ENCODE measurements around the gene CNOT6.
"Not testable (repeated sequence)": the region's sequence is repeated elsewhere in the genome, so short reads cannot be mapped to it uniquely, and the experiment has no call there.

The CNOT6 gene

DNA sequence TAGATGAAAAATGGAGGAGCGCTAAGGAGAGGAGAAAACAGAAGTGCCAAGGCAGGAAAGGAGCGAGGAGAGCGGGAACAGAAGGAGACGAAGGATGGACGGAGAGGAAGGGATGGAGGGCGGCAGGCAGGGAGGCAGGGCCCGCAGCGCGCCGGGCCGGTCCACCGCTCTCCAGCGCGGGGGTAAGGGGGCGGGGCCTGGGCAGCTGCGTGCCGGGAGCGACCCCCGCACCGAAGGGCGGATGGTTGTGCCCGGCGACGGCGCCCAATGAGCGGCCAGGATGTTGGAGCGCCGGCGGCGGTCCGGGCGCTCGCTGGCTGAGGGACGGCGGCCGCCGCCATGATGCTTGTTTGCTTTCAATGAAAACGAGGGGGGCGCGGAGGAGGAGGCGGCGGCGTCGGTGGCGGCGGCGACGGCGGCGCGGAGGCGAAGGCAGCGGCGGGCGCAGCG, at the start of gene CNOT6:
Gene CNOT6 (plus strand): TSS at position 320 of the 450 bp plus-strand sequence. CDS start 34,898 bp downstream, outside the sequence.
- DNase-seq (ENCODE audit: low spot score): peak; percentile 98

DNA sequence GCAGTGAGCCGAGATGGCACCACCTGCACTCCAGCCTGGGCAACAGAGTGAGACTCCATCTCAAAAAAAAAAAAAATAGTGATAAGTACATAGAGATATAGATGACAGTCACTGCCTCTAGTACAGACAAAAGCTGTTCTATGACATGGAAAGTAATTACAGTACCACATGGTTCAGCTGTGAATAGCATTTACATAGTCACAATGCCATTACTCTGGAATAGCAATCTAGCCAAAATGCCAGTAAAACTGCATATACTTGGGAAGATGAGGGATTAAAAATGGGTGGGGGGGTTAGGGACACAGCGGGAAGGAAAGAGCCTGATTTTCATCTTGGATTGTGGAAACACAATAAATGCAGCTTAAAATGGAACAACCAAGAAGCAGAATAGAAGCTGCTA, 39.4 kb upstream of the CNOT6 start:
- no peak for DNase-seq (ENCODE audit: low spot score)

DNA sequence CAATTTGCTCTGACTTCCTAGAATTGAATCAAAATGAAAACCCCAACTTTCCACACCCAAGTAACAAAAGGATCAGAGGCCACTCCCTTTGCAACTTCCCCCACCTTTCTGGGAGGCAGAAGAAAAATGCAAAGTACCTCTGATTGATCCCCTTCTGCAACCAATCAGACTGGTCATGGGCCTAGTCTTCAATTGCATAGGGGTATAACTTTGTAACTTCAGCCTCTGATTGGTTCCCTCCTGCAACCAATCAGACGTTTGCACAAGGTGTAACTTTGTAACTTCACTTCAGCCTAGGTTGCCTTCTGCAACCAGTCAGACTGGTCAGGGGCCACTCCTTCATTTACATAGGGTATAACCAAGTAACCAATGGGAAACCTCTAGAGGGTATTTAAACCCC, 38.3 kb upstream of the CNOT6 start:
- no peak for DNase-seq (ENCODE audit: low spot score)

DNA sequence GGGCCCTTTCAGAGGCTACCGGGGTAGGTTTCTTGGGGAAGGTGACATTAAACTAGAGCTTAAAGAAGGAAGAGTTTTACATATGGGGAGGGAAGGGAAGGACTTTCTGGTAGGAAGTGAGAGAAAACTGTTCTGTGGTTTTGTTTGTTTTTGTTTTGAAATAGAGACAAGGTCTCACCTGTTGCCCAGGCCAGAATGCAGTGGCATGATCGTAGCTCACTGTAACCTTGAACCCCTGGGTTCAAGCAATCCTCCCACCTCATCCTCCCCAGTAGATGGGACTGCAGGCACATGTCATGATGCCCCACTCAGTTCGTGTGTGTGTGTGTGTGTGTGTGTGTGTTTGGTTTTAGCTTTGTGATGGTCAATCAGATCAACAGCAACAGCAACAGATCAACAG, 37.4 kb upstream of the CNOT6 start:
- no peak for DNase-seq (ENCODE audit: low spot score)

DNA sequence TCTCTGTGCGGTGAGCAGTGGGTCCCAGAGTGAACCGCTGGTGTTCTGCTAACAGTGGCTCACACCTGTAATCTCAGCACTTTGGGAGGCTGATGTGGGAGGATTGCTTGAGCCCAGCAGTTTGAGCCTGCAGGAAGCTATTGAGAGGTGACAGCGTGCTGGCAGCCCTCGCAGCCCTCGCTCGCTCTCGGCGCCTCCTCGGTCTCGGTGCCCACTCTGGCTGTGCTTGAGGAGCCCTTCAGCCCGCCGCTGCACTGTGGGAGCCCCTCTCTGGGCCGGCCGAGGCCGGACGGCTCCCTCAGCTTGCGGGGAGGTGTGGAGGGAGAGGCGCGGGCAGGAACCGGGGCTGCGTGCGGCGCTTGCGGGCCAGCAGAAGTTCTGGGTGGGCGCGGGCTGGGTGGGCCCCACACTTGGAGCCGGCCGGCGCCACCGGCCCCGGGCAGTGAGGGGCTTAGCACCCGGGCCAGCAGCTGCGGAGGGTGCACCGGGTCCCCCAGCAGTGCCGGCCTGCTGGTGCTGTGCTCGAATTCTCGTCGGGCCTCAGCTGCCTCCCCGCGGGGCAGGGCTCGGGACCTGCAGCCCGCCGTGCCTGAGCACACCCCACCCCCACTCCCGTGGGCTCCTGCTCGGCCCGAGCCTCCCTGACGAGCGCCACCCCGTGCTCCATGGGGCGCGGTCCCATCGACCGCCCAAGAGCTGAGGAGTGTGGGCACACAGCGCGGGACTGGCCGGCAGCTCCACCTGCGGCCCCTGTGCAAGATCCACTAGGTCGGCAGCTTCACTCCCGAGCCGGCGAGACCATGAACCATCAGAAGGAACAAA, 35.1 kb upstream of the CNOT6 start:
- not testable (repeated sequence) for DNase-seq (ENCODE audit: low spot score)

DNA sequence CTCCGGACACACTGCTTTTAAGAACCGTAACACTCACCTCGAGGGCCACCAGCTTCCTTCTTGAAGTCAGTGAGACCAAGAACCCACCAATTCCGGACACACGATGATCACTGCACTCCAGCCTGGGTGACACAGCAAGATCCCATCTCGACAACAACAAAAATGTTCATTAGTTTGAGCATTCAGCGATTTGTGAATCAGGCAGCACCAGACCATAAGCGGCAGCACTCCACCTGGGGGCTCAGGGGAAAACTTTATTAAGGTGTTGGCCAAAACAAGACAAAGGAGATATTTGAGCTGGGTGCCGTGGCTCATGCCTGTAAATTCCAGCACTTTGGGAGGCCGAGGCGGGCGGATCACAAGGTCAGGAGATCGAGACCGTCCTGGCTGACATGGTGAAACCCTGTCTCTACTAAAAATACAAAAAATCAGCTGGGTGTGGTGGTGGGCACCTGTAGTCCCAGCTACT, 34.5 kb upstream of the CNOT6 start:
- not testable (repeated sequence) for DNase-seq (ENCODE audit: low spot score)

DNA sequence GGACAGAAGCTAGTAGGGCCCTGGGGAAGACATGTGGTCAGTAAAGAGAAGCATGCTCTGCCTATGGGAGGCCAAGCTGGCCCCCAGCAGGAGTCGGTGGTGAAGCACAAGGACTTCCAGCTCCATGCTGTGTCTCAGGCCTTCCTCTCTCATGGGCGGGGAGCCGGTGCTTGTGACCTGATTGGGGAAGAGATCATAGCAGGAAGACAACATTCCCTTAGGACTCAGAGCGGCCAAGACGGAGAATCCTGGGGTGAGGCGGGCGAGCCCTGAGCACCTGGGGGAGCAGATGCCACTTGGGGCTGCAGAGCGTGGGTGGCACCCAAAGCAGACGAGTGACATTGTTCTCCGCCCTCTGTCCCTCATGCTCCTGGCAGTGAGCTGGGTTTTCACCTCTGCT, 33.3 kb upstream of the CNOT6 start:
- no peak for DNase-seq (ENCODE audit: low spot score)

DNA sequence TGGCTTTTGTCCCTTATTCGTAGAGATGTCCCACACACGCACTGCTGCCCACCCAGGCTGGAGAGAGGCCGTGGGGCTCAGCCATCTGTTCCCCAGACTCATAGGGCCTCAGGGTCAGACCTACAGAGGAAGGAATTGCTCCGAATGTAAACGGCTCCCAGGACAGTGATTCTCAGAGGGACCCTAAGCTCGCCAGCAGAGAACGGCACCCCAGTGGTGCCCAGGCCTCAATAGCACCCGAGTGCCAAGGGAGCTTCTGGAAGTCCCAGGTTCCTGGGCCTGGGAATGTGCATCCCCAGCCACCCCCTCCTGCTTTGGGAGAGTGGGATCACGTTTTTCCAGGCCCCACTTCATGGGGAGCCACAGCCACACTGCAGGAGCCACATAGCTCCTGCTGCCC, 32.9 kb upstream of the CNOT6 start:
- DNase-seq (ENCODE audit: low spot score): no peak

DNA sequence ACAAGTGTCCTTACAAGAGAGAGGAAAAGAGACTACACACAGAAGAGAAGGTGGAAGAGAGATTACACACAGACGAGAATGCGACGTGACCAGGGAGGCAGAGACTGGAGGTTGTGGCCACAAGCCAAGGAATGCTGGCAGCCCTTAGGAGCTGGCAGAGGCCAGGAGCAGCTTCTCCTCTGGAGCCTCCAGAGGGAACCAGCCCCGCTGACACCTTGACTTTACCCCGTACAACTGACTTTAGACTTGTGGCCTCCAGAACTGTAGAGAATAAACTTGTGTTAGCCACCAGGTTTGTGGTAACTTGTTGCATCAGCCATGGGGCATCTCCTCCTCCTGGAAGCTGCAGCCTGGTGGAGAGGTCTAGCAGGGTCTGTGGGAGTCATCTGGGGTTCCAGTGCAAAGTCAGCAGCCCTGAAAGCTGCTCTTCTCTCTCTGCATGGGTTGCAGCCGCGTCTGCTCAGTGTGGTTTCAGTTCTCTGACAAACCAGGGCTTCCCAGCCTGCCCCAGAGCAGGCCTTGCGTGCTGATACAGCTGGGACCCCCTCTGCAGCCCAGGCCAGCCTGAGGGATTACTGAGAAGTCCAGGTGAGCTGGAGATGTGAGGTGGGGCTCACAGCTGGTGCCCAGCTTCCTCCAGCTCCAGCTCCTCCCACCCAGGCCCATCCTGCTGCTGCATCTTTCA, 30.8 kb upstream of the CNOT6 start:
- no peak for DNase-seq (ENCODE audit: low spot score)

DNA sequence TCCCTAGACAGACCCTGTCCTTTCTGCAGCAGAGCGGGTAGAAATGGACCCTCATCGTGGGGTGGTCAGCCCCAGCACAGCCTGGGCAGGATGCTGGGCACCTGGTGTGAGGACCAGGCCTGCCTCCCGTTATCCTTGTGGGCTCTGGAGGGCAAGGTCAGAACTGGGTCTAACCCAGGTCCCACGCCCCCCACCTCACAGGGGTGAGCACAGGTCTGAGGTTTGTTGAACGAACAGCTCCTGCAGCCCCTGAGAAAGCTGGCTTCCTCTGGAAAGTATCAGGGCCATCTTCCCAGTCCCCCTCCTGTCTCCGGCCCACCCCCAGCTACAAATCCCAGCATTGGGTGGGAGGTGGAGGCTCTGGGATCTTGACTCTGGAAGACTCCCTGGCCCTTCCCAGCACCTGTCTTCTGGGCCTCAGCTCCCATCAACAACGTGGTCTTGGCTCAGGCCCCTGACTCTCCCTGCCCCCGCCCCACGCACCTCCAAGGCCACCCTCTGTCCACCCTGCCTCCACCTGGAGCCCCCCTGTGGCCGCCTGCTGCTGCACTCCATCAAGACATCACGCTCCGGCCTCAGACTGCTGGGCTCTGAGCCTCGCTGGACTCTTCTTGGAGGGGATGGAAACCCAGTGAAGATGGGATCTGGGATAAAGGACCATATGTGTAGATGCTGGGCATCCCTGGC, 30.1 kb upstream of the CNOT6 start:
- DNase-seq (ENCODE audit: low spot score): no peak

DNA sequence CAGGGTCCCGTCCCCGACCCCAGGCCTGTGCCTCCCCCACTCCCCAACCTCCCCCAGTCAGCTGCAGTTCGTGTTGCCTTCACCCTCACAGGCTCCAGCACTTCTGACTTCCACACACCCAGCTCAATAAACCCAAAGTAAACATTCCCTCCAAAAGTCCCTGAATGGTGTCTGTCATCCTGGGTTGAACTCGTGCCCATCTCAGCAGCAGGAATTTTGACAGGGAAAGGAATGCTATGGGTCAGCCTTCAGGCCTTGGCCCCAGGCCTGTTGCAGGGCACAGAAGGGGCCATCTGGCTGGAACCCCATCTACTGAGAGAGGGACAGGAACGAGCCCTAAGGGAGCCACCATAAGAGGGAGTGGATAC, 29.6 kb upstream of the CNOT6 start:
- DNase-seq (ENCODE audit: low spot score): no peak

DNA sequence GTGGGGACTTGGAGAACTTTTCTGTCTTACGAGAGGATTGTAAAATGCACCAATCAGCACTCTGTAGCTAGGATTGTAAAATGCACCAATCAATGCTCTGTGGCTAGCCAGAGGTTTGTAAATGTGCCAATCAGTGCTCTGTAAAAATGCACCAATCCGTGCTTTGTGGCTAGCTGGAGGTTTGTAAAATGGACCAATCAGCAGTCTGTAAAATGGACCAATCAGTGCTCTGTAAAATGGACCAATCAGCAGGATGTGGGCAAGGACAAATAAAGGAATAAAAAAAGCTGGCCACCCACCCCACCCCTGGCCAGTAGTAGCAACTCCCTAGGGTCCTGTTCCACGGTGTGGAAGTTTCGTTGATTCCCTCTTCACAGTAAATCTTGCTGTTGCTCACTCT, 29.1 kb upstream of the CNOT6 start:
- not testable (repeated sequence) for DNase-seq (ENCODE audit: low spot score)

DNA sequence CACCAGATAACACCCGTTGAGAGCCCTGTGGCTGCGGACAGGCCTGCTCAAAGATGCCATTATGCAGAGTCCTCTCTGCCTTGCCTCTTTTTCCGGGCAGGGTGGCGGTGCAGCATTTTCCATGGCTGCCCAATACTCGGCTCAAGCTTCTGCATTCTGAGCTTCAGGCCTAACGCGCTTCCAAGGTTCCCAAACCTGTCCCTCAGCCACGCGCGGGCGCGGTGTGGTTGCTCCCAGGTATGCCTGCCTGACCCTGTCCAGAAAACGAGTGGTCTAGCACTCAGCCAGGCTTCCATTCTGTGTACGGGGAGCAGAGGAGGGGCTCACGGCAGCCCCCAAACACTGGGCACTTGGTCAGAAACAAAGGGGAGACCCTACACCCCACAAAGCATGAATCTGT, 27.9 kb upstream of the CNOT6 start:
- DNase-seq (ENCODE audit: low spot score): no peak

DNA sequence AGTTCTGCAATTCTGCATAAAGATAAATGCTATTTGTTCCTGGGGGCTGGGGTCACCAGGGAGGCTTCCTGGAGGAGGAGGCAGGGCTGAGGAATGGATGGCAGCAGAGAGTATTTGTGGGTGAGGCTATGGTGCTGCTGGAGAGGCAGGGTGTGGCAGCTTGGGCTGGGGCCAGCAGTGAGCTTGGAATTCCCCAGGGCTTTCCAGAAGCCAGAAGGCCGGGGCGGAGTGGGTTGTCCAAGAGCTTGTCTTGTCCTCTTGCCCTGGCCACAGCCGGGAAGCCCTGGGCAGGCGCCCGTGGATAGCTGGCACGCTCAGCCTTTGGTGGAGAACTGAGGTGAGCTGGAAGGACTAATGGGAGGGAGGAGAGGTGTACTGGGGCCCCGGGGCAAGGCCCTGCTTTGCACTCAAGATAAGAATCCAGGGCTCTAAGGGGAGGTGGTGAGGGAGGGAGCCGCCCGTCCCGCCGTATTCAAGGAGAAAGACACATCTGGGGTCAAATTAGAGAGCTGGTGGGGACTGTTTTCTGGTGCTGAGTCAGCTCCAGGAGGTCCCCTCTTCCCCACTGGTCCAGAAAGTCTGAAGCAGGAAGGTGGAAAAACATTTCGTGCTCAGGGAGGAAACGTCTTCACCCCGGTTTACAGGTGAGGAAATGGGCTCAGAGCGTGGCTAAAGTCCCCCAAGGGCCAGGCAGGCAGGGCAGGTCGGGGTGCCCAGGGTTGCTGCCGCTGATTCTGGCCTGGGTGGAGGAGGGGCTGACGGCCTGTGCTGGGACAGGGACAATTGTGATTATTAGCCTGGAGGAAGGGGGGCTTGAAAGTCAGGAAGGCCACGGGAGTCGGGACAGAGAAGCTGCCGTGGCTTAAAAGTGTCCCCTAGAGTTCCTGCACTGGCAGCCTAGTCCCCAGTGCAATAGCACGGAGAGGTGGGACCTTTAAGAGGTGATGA, 26.9 kb upstream of the CNOT6 start:
- DNase-seq (ENCODE audit: low spot score): peak; percentile 19

DNA sequence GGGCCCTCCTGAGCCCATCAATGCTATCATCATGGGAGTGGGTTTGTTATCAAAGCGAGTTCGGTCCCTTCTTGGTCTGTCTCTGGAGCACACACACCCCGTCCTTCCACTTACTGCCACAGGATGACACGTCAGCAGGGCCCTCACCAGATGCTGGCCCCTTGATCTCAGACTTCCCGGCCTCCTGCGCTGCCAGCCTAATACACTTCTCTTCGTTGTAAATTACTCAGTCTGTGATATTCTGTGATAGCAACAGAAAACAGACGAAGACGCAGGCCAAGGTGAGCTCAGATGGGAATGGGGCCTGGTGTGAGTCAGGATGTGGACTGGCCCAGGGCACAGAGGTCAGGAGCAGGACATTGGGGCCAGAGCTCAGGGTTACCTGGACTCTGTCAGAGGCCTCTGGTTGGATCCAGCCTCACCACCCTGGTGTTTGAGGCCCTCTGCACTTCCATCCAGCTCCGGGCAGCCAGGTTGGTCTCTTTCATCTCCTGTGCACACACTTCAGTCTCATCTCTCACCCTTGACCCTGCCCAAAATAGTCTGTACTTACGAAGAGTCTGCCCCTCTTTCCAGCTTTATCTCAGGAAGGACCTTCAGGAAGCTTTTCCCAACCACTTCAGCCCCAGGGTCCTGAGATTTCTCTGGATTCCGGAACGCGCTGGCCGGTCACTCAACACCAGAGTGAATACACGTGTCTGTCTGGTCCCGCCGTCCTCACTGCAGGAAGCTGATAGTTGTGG, 26.0 kb upstream of the CNOT6 start:
- no peak for DNase-seq (ENCODE audit: low spot score)

DNA sequence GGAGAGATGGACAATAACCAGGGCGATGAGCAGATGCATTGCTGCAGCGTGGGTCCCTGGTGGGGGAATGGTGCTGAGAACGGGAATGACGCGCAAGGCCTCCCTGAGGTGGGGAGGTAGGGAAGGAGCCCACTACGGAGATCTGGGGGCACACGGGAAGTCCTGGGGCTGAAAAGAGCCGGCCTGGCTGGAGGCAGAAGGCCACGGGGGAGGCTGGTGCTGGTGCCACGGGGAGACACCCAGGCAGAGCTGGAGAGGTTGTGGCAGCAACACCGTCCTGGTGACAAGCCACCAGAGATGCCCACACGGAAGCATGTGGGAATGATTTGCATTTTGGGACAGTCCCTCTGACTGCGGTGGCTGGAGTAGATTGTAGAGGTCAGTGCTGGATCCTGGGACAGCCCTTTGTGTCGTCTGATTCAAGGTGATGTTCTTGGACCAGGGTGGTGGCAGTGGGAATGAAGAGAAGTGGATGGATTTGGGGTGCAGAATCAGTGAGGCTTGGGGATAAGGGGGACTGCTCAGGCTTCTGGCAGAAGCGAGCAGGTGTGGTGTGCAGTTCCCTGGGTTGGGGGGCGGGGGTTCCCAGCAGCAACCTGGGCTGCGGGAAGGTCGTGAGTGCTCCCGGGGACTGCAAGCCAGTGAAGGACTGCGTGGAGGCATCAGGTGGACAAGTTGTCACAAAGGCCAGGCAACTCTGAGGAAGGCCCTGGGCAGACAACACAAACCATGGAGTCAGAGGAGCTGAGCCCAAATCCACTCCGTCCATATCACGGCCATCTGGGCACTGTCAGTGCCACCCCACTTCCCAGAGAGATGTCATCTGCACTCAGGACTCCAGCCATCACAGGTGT, 25.2 kb upstream of the CNOT6 start:
- no peak for DNase-seq (ENCODE audit: low spot score)

DNA sequence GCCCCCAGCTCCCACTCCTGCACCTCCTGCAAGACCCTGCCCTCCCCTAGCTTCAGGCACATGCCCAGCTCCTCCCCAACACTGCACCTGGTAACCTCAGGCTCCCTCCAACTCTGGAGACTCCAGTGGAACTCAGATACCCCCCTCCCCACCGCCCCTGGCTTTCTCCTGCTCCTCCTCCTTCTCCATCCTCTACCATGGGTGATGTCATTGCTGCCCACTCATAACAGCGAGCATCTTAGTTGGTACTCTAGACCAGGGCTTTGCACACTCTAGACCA, 24.7 kb upstream of the CNOT6 start:
- no peak for DNase-seq (ENCODE audit: low spot score)

DNA sequence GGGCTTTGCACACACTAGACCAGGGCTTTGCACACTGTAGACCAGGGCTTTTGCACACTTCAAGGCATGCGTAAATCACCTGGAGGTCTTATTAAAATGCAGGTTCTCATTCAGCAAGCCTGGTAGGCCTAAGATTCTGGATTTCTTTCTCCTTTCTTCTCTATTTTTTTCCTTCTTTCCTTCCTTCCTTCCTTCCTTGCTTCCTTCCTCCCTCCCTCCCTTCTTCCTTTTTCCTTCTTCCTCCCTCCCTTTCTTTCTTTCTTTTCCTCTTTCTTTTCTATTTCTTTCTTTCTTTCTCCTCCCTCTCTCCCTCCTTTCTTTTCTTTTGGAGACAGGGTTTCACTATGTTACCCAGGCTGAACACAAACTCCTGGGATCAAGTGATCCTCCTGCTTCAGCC, 24.3 kb upstream of the CNOT6 start:
- no peak for DNase-seq (ENCODE audit: low spot score)

DNA sequence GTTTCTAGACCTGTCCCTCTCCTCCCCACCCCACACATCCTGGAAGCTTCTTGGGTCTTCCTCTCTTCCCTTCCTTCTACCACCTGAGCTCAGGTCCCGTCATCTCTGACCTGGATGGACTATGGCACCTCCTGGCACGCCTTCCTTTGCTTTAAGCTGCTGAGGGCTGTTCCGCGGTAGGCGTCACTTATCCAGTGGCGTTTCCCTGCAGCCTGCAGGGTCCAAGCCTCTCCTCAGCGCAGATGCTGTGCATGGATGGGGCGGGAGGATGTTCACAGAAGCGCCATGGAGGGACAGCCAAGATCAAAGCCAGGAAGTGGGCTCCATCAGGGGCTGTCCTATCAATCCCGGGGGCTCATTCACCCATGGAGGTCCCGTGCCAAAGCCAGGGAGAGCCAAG, 23.8 kb upstream of the CNOT6 start:
- DNase-seq (ENCODE audit: low spot score): no peak

DNA sequence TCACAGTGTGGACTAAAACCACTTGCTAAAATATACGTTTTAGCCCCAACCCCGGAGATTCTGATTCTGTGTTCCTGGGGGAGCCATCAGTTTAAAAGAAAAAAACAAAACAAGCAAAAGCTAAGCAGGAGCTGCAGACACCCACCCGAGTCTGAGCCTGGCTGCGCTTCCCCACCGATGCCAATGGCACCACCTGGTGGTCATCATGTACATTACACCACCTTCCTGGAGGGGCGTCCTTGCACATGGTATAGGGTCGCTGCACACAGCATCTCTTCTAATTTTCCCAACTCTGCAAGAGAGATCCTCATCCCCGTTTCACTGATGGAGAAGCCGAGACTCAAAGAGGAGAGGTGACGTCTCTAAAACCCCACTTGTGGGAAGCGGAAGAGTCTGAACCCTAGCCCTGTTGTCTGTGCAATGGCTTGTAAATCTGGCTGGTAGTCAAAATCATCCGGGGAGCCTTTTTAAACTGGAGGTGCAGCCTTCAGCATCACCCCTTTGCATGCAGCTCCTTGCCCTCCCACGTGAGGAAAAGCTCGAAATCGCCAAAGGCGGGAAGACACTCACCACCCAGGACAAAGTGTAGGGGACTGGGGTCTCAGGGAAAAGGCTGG, 23.1 kb upstream of the CNOT6 start:
- DNase-seq (ENCODE audit: low spot score): peak; percentile 79

All from AG08395 (cell line).